Prostate gland (tissue), 2 donors: ENCODE results near the gene VPS29.

Experiments used
- POLR2A ChIP-seq: fragments of 450-650 bp; IDR thresholded peaks from one replicate; pipeline ENCODE4 v1.6.1; 2016; ENCODE audit warnings: antibody characterized with exemption, mild to moderate bottlenecking
- POLR2AphosphoS5 ChIP-seq: sonication (generic); formaldehyde crosslinking; IDR thresholded peaks from one replicate; pipeline ENCODE4 v1.6.1; 2017; ENCODE audit warnings: antibody characterized with exemption
- TF ChIP-seq, protein P1 (sequence below), 4 experiments: fragments of 200-600 bp in 2 of 4; fragments of 450-650 bp in 2 of 4; sonication (generic) in 2 of 4; IDR thresholded peaks; 1 replicate in 3 of 4; 2 replicates in 1 of 4; pipeline ENCODE4 v1.5.1; 2016 to 2019; ENCODE audit warnings: antibody characterized with exemption in 4 of 4, mild to moderate bottlenecking in 2 of 4, moderate library complexity in 2 of 4

DNA sequence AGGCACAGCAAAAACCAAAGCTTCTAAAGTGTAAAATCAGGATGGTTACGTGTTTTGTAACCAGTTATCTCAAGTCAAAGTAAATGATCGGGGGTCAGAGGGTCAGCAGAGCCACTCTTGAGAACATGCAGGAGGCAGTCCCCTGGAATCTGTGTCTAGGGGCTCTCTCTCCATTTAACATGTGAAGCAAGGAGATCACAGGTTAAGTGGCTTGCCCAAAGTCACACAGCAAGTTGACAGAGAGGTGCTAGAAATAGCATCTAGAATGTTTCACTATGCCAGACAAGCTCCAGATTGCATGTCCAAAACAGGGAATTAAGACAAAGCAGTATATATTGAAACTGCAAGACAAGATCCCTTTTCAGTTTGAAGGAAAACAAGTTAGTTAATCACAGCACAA lies 47.8 kb upstream of the VPS29 start:
- TF ChIP-seq, protein P1, sequence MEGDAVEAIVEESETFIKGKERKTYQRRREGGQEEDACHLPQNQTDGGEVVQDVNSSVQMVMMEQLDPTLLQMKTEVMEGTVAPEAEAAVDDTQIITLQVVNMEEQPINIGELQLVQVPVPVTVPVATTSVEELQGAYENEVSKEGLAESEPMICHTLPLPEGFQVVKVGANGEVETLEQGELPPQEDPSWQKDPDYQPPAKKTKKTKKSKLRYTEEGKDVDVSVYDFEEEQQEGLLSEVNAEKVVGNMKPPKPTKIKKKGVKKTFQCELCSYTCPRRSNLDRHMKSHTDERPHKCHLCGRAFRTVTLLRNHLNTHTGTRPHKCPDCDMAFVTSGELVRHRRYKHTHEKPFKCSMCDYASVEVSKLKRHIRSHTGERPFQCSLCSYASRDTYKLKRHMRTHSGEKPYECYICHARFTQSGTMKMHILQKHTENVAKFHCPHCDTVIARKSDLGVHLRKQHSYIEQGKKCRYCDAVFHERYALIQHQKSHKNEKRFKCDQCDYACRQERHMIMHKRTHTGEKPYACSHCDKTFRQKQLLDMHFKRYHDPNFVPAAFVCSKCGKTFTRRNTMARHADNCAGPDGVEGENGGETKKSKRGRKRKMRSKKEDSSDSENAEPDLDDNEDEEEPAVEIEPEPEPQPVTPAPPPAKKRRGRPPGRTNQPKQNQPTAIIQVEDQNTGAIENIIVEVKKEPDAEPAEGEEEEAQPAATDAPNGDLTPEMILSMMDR (IDR thresholded peaks at IDR 0.05), result no peak
- TF ChIP-seq POLR2A (no peak), POLR2AphosphoS5 (no peak)
